A549 (cell line): ENCODE measurements around the gene CALN1. TPM values are rescaled to one million over a fixed set of nuclear protein-coding genes. Genes with fewer than 3 reads are reported as not detected.

ENCODE experiments used
- ATAC-seq, 2 experiments: fragments of 200-7000 bp in 1 of 2; fragments of >200 bp in 1 of 2; cut with Nextera tagmentation in 1 of 2; cut with Tn5 transposase in 1 of 2; 3 replicates each; pipeline versions ENCODE4 v1.8.0 to v1.9.1; 2018 to 2020; ENCODE audit warnings: mild to moderate bottlenecking in 1 of 2, moderate library complexity in 1 of 2
- CTCF ChIA-PET: fragments of 300-600 bp; sonication (Branson Sonifier 250); formaldehyde crosslinking; extraction: SDS; loops from one replicate; lab custom pipeline; 2021; ENCODE audit warnings: antibody characterized with exemption, inconsistent platforms; lab: Yijun Ruan, JAX
- POLR2A ChIA-PET: fragments of 350-600 bp; formaldehyde crosslinking; extraction: SDS; loops from one replicate; lab custom pipeline; 2021; ENCODE audit warnings: antibody characterized with exemption, inconsistent platforms; lab: Yijun Ruan, JAX
- DNase-seq, 2 experiments: peaks; one replicate each; pipeline versions ENCODE4 v3.0.0 to v3.0.0-alpha.2; 2011 to 2016; ENCODE audit warnings: low read depth in 1 of 2, low spot score in 1 of 2
- FAIRE-seq: peaks from 2 replicates; lab custom pipeline; 2011; peaks lifted over from hg19 to GRCh38; lab: Jason Lieb, UNC
- H3K27ac ChIP-seq, 2 experiments: fragments of >200 bp; sonication (Bioruptor Twin); formaldehyde crosslinking; 3 replicates each; pipeline ENCODE4 v1.5.1; 2016 to 2017
- H3K4me1 ChIP-seq: fragments of >200 bp; sonication (Bioruptor Twin); formaldehyde crosslinking; 3 replicates; pipeline ENCODE4 v1.6.1; 2016
- H3K4me2 ChIP-seq: fragments of >200 bp; sonication (Bioruptor Twin); formaldehyde crosslinking; 3 replicates; pipeline ENCODE4 v1.6.1; 2016
- H3K4me3 ChIP-seq: fragments of >200 bp; sonication (Bioruptor Twin); formaldehyde crosslinking; 3 replicates; pipeline ENCODE4 v1.5.1; 2016
- H3K9me3 ChIP-seq: fragments of >200 bp; sonication (Bioruptor Twin); formaldehyde crosslinking; 3 replicates; pipeline ENCODE4 v1.6.1; 2016
- ATOH8 ChIP-seq: fragments of 250-450 bp; sonication (Bioruptor Pico); IDR thresholded peaks from 2 replicates; pipeline ENCODE4 v1.5.0; 2020; ENCODE audit warnings: low read depth, mild to moderate bottlenecking, moderate library complexity
- CBX8 ChIP-seq: fragments of 200-600 bp; sonication (generic); IDR thresholded peaks from 2 replicates; pipeline ENCODE4 v1.6.1; 2016
- CEBPB ChIP-seq, 2 experiments: fragments of >200 bp in 1 of 2; sonication (Bioruptor Twin) in 1 of 2; formaldehyde crosslinking in 1 of 2; IDR thresholded peaks; 2 replicates each; pipeline ENCODE4 v1.6.1; 2012 to 2016
- E2F6 ChIP-seq: IDR thresholded peaks from 2 replicates; pipeline ENCODE4 v1.6.1; 2012; ENCODE audit warnings: low read depth, borderline replicate concordance
- EHF ChIP-seq: fragments of 250-450 bp; sonication (Bioruptor Pico); IDR thresholded peaks from 2 replicates; pipeline ENCODE4 v1.5.0; 2020; ENCODE audit warnings: mild to moderate bottlenecking
- EHMT2 ChIP-seq: fragments of 200-600 bp; sonication (generic); IDR thresholded peaks from 2 replicates; pipeline ENCODE4 v1.6.1; 2016; ENCODE audit warnings: antibody characterized with exemption, low read depth, mild to moderate bottlenecking, moderate library complexity
- EP300 ChIP-seq, 2 experiments: fragments of >200 bp; sonication (Bioruptor Twin); formaldehyde crosslinking; IDR thresholded peaks; 2 replicates in 1 of 2; 3 replicates in 1 of 2; pipeline ENCODE4 v1.6.1; 2016 to 2017
- FOSB ChIP-seq: fragments of 250-450 bp; sonication (Bioruptor Pico); IDR thresholded peaks from 2 replicates; pipeline ENCODE4 v1.5.0; 2020; ENCODE audit warnings: mild to moderate bottlenecking, moderate library complexity
- HES2 ChIP-seq: fragments of >200 bp; sonication (Bioruptor Twin); formaldehyde crosslinking; IDR thresholded peaks from 2 replicates; pipeline ENCODE4 v1.6.1; 2016
- HEYL ChIP-seq: fragments of 250-450 bp; sonication (Bioruptor Pico); IDR thresholded peaks from 2 replicates; pipeline ENCODE4 v1.8.0; 2021; ENCODE audit warnings: mild to moderate bottlenecking, moderate library complexity
- HOXA7 ChIP-seq: fragments of 250-450 bp; sonication (Bioruptor Pico); IDR thresholded peaks from 2 replicates; pipeline ENCODE4 v1.5.0; 2020; ENCODE audit warnings: mild to moderate bottlenecking, moderate library complexity
- HOXB5 ChIP-seq: fragments of 250-450 bp; sonication (Bioruptor Pico); IDR thresholded peaks from 2 replicates; pipeline ENCODE4 v1.5.0; 2020; ENCODE audit warnings: mild to moderate bottlenecking, moderate library complexity
- JUN ChIP-seq, 2 experiments: fragments of >200 bp; sonication (Bioruptor Twin); formaldehyde crosslinking; IDR thresholded peaks; 2 replicates in 1 of 2; 3 replicates in 1 of 2; pipeline ENCODE4 v1.6.1; 2016 to 2017
- JUNB ChIP-seq: fragments of >200 bp; sonication (Bioruptor Twin); formaldehyde crosslinking; IDR thresholded peaks from 2 replicates; pipeline ENCODE4 v1.6.1; 2016
- MAFK ChIP-seq: fragments of 450-650 bp; IDR thresholded peaks from 2 replicates; pipeline ENCODE4 v1.6.1; 2014; ENCODE audit not compliant: partially characterized antibody
- MAZ ChIP-seq: fragments of 150-350 bp; IDR thresholded peaks from 2 replicates; pipeline ENCODE4 v1.6.1; 2014; ENCODE audit warnings: antibody characterized with exemption, low read depth, low read length, borderline replicate concordance
- MYC ChIP-seq: IDR thresholded peaks from 2 replicates; pipeline ENCODE4 v1.6.1; 2012; ENCODE audit warnings: mild to moderate bottlenecking, inconsistent platforms, low read length, improper control_type of control experiment, borderline replicate concordance
- NFE2L2 ChIP-seq: fragments of 150-350 bp; conservative IDR thresholded peaks from 2 replicates; pipeline ENCODE4 v1.6.1; 2014; ENCODE audit warnings: low read length
- PBX3 ChIP-seq: IDR thresholded peaks from 2 replicates; pipeline ENCODE4 v1.6.1; 2012
- POLR2A ChIP-seq: IDR thresholded peaks from 2 replicates; pipeline ENCODE4 v1.6.1; 2012; ENCODE audit warnings: mild to moderate bottlenecking, low read length
- RNF2 ChIP-seq: fragments of 200-600 bp; sonication (generic); IDR thresholded peaks from 2 replicates; pipeline ENCODE4 v1.6.1; 2016; ENCODE audit warnings: low read depth, mild to moderate bottlenecking, antibody characterized with exemption, moderate library complexity, borderline replicate concordance
- SMC3 ChIP-seq: fragments of >200 bp; sonication (Bioruptor Twin); formaldehyde crosslinking; IDR thresholded peaks from 3 replicates; pipeline ENCODE4 v1.6.1; 2018; ENCODE audit warnings: inconsistent platforms
- WGBS: methylation state at CpG from one replicate; pipeline ENCODE4 v1.1.6; 2017; ENCODE audit errors: missing lambda C conversion rate; 5-methylcytosine and 5-hydroxymethylcytosine counted together
- polyA plus RNA-seq, 4 experiments: library from polyadenylated mRNA; depleted of rRNA in 3 of 4; stranded (reverse); fragments of >200 nt; fragmentation: RNase III in 1 of 4; extraction: RNeasy Plus Mini Kit Qiagen cat#74134 plus additional on column Dnase treatment in 1 of 4; gene quantifications; 2 replicates in 3 of 4; 3 replicates in 1 of 4; pipeline ENCODE4 v1.2.3, GENCODE V29; 2011 to 2017
- TF ChIP-seq, protein P1 (sequence below): fragments of >200 bp; sonication (Bioruptor Twin); formaldehyde crosslinking; IDR thresholded peaks from 3 replicates; pipeline ENCODE4 v1.5.1; 2016
- TF ChIP-seq, protein P2 (sequence below): fragments of >200 bp; sonication (Bioruptor Twin); formaldehyde crosslinking; IDR thresholded peaks from 3 replicates; pipeline ENCODE4 v1.6.1; 2016
- TF ChIP-seq, protein P3 (sequence below): fragments of 250-450 bp; sonication (Bioruptor Pico); IDR thresholded peaks from 2 replicates; pipeline ENCODE4 v1.5.0; 2021; ENCODE audit warnings: mild to moderate bottlenecking, moderate library complexity, borderline replicate concordance
- TF ChIP-seq, protein P4 (sequence below): IDR thresholded peaks from 2 replicates; pipeline ENCODE4 v1.6.1; 2012

CALN1 gene
- polyA plus RNA-seq, 2 of the 4 experiments (the other 2 are of a cell fraction): not detected

DNA sequence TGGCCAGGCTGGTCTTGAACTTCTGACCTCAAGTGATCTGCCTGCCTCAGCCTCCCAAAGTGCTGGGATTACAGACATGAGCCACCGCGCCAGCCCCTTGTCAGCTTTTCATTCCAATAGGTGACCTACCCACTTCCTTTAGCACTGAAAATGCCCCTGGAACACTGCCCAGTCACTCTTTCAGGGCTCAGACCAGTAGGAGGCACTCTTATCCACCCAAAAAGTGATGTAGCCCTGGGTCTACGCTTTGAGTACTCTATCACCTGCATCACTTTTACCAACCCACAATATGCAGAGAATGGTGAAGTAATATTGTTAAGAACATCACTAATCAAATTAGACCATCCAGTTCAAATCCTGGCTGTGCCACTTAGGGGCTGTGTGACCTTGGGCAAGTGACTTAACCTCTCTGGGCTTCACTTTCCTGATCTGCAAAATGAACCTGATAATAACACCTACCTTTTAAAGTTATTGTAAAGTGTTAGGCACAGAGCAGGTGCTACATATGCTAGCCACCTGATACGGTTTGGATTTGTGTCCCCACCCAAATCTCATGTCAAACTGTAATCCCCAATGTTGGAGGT, 5.2 kb downstream of the CALN1 start:
- Histone ChIP-seq H3K4me3 (no peak overlapping the region), H3K4me1 (no peaks in the 10 kb centered on the region), H3K27ac (no peak overlapping the region), H3K9me3 (no peaks in the 10 kb centered on the region), H3K4me2 (no peak overlapping the region)
- FAIRE-seq (no peak), DNase-seq (no peak), ATAC-seq (no peak)
- TF ChIP-seq HOXB5 (CRISPR knock-in tag): no peak
- TF ChIP-seq PBX3: no peak
- TF ChIP-seq FOSB (CRISPR knock-in tag): no peak
- no peak for TF ChIP-seq HEYL (CRISPR knock-in tag)
- TF ChIP-seq CBX8: no peak
- TF ChIP-seq, protein P1, sequence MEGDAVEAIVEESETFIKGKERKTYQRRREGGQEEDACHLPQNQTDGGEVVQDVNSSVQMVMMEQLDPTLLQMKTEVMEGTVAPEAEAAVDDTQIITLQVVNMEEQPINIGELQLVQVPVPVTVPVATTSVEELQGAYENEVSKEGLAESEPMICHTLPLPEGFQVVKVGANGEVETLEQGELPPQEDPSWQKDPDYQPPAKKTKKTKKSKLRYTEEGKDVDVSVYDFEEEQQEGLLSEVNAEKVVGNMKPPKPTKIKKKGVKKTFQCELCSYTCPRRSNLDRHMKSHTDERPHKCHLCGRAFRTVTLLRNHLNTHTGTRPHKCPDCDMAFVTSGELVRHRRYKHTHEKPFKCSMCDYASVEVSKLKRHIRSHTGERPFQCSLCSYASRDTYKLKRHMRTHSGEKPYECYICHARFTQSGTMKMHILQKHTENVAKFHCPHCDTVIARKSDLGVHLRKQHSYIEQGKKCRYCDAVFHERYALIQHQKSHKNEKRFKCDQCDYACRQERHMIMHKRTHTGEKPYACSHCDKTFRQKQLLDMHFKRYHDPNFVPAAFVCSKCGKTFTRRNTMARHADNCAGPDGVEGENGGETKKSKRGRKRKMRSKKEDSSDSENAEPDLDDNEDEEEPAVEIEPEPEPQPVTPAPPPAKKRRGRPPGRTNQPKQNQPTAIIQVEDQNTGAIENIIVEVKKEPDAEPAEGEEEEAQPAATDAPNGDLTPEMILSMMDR: no peak
- no peak for TF ChIP-seq SMC3
- TF ChIP-seq, protein P2, sequence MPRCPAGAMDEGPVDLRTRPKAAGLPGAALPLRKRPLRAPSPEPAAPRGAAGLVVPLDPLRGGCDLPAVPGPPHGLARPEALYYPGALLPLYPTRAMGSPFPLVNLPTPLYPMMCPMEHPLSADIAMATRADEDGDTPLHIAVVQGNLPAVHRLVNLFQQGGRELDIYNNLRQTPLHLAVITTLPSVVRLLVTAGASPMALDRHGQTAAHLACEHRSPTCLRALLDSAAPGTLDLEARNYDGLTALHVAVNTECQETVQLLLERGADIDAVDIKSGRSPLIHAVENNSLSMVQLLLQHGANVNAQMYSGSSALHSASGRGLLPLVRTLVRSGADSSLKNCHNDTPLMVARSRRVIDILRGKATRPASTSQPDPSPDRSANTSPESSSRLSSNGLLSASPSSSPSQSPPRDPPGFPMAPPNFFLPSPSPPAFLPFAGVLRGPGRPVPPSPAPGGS: no peak
- TF ChIP-seq, protein P3, sequence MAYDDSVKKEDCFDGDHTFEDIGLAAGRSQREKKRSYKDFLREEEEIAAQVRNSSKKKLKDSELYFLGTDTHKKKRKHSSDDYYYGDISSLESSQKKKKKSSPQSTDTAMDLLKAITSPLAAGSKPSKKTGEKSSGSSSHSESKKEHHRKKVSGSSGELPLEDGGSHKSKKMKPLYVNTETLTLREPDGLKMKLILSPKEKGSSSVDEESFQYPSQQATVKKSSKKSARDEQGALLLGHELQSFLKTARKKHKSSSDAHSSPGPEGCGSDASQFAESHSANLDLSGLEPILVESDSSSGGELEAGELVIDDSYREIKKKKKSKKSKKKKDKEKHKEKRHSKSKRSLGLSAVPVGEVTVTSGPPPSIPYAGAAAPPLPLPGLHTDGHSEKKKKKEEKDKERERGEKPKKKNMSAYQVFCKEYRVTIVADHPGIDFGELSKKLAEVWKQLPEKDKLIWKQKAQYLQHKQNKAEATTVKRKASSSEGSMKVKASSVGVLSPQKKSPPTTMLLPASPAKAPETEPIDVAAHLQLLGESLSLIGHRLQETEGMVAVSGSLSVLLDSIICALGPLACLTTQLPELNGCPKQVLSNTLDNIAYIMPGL: no peak
- no peak for TF ChIP-seq HOXA7 (CRISPR knock-in tag)
- TF ChIP-seq, protein P4, sequence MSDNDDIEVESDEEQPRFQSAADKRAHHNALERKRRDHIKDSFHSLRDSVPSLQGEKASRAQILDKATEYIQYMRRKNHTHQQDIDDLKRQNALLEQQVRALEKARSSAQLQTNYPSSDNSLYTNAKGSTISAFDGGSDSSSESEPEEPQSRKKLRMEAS: no peak
- no peak for TF ChIP-seq CEBPB (IDR thresholded peaks at IDR 0.05)
- no peak for TF ChIP-seq JUNB
- TF ChIP-seq MYC: no peak
- TF ChIP-seq RNF2: no peak
- no peak for TF ChIP-seq EP300 (IDR thresholded peaks at IDR 0.05)
- no peak for TF ChIP-seq NFE2L2
- ChIA-PET CTCF (interaction anchor here (0.5 kb wide), 1 partner anchor 88 kb away, joined by 3 read pairs; no protein-coding TSS in a partner anchor), POLR2A (no interaction called here)
- 48% methylated on average over 4 of the region's 4 CpGs for WGBS

GRCh38 chr7:72405871-72406270, 6.3 kb downstream of the CALN1 start:
- H3K4me2 ChIP-seq: peak overlapping the region; percentile 32; the same call in 2 of the 3 replicates
- no peak overlapping the region; a peak in 1 of 6 replicates for H3K27ac ChIP-seq
- POLR2A ChIA-PET: no interaction called here
- H3K4me1 ChIP-seq: no peaks in the 10 kb centered on the region
- H3K9me3 ChIP-seq: no peaks in the 10 kb centered on the region
- no peak overlapping the region for H3K4me3 ChIP-seq
- CTCF ChIA-PET: interaction anchor here (0.6 kb wide), 3 partner anchors 173 to 1785 kb away, joined by 3 to 4 read pairs (median 3); no protein-coding TSS in a partner anchor
- FAIRE-seq: no peak
- WGBS: 2% methylated on average over 9 of the region's 15 CpGs
- no peak for DNase-seq
- peak in 1 of 2 experiments; percentile 33; a peak in 1 of 6 replicates for ATAC-seq
- no peak for TF ChIP-seq HOXB5 (CRISPR knock-in tag)
- TF ChIP-seq MAFK: no peak
- no peak for TF ChIP-seq SMC3
- no peak for TF ChIP-seq E2F6
- TF ChIP-seq EHF (CRISPR knock-in tag): no peak
- no peak for TF ChIP-seq JUN (IDR thresholded peaks at IDR 0.05)
- no peak for TF ChIP-seq ATOH8 (CRISPR knock-in tag)
- TF ChIP-seq POLR2A: no peak
- TF ChIP-seq, protein P2: no peak
- no peak for TF ChIP-seq MAZ
- TF ChIP-seq, protein P3: no peak
- TF ChIP-seq HES2: no peak
- TF ChIP-seq EHMT2: no peak
